Measurements from ENCODE around the gene KCTD7.
A peak's percentile ranks its signal among the peaks of the same experiment; 100 is the strongest.
"Not testable (repeated sequence)": the region's sequence is repeated elsewhere in the genome, so short reads cannot be mapped to it uniquely, and the experiment has no call there.

The KCTD7 gene

GRCh38 chr7:66615699-66616098 lies 13.0 kb upstream of the KCTD7 start:
- Histone ChIP-seq H3K27ac (ENCODE audit: low read depth, low read length, poor library complexity, severe bottlenecking) (no peak overlapping the region), H4K20me1 (ENCODE audit: insufficient read depth, low read length) (no peaks in the 10 kb centered on the region), H3K9me2 (ENCODE audit: low read depth, low read length) (no peaks in the 10 kb centered on the region), H3K27me3 (ENCODE audit: insufficient read depth, low read length) (no peaks in the 10 kb centered on the region), H3K4me1 (ENCODE audit: insufficient read depth, low read length, severe bottlenecking) (no peaks in the 10 kb centered on the region), H3K36me3 (ENCODE audit: insufficient read depth, low read length) (no peaks in the 10 kb centered on the region), H3K9me3 (ENCODE audit: low read length) (no peaks in the 10 kb centered on the region), H3K4me3 (ENCODE audit: low read depth, low read length, poor library complexity, severe bottlenecking) (no peak overlapping the region), H3K79me2 (ENCODE audit: insufficient read depth, low read length) (no peaks in the 10 kb centered on the region), H3F3A (ENCODE audit: insufficient read depth, low read length) (no peaks in the 10 kb centered on the region), H3K9ac (ENCODE audit: low read length) (no peak overlapping the region), H3K4me2 (ENCODE audit: low read length) (no peak overlapping the region), H2AFZ (ENCODE audit: low read length) (no peak overlapping the region)
- no peak for TF ChIP-seq EZH2 (IDR thresholded peaks at IDR 0.05; ENCODE audit: borderline replicate concordance, low read length)
- TF ChIP-seq, protein P1, sequence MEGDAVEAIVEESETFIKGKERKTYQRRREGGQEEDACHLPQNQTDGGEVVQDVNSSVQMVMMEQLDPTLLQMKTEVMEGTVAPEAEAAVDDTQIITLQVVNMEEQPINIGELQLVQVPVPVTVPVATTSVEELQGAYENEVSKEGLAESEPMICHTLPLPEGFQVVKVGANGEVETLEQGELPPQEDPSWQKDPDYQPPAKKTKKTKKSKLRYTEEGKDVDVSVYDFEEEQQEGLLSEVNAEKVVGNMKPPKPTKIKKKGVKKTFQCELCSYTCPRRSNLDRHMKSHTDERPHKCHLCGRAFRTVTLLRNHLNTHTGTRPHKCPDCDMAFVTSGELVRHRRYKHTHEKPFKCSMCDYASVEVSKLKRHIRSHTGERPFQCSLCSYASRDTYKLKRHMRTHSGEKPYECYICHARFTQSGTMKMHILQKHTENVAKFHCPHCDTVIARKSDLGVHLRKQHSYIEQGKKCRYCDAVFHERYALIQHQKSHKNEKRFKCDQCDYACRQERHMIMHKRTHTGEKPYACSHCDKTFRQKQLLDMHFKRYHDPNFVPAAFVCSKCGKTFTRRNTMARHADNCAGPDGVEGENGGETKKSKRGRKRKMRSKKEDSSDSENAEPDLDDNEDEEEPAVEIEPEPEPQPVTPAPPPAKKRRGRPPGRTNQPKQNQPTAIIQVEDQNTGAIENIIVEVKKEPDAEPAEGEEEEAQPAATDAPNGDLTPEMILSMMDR (IDR thresholded peaks at IDR 0.05; ENCODE audit: low read length), result no peak

- H4K20me1 ChIP-seq (ENCODE audit: insufficient read depth, low read length), result no peaks in the 10 kb centered on the region
- H3K9me3 ChIP-seq (ENCODE audit: low read length), result no peaks in the 10 kb centered on the region
- no peak overlapping the region for H2AFZ ChIP-seq (ENCODE audit: low read length)
- H3K9me2 ChIP-seq (ENCODE audit: low read depth, low read length), result no peaks in the 10 kb centered on the region
- H3K4me3 ChIP-seq (ENCODE audit: low read depth, low read length, poor library complexity, severe bottlenecking), result no peak overlapping the region
- H3K36me3 ChIP-seq (ENCODE audit: insufficient read depth, low read length), result no peaks in the 10 kb centered on the region
- TF ChIP-seq, protein P1 (IDR thresholded peaks at IDR 0.05; ENCODE audit: low read length), result no peak
- no peak for TF ChIP-seq EZH2 (IDR thresholded peaks at IDR 0.05; ENCODE audit: borderline replicate concordance, low read length)
- no peak overlapping the region for H3K27ac ChIP-seq (ENCODE audit: low read depth, low read length, poor library complexity, severe bottlenecking)
- H3K27me3 ChIP-seq (ENCODE audit: insufficient read depth, low read length), result no peaks in the 10 kb centered on the region
- no peak overlapping the region for H3K4me2 ChIP-seq (ENCODE audit: low read length)
- no peaks in the 10 kb centered on the region for H3K79me2 ChIP-seq (ENCODE audit: insufficient read depth, low read length)
- no peaks in the 10 kb centered on the region for H3F3A ChIP-seq (ENCODE audit: insufficient read depth, low read length)
- no peak overlapping the region for H3K9ac ChIP-seq (ENCODE audit: low read length)
- no peaks in the 10 kb centered on the region for H3K4me1 ChIP-seq (ENCODE audit: insufficient read depth, low read length, severe bottlenecking)
These were observed 11.4 kb upstream of the KCTD7 start for GRCh38 chr7:66617295-66617694.

DNA sequence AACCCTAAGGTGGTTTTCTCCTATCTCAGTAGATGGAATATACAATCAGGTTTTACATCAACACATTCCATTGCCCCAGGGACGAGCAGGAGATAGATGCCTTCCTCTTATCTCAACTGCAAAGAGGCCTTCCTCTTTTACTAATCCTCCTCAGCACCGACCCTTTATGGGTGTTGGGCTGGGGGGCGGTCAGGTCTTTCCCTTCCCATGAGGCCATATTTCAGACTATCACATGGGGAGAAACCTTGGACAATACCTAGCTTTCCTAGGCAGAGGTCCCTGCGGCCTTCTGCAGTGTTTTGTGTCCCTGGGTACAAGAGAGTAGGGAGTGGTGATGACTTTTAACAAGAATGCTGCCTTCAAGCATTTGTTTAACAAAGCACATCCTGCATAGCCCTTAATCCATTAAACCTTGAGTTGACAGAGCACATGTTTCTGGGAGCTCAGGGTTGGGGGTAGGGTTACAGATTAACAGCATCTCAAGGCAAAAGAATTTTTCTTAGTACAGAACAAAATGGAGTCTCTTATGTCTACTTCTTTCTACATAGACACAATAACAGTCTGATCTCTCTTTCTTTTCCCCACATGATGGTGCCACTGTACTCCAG lies 9.2 kb upstream of the KCTD7 start:
- not testable (repeated sequence) for H3K79me2 ChIP-seq (ENCODE audit: insufficient read depth, low read length); H3F3A ChIP-seq (ENCODE audit: insufficient read depth, low read length); H3K9ac ChIP-seq (ENCODE audit: low read length); H3K4me1 ChIP-seq (ENCODE audit: insufficient read depth, low read length, severe bottlenecking); H3K36me3 ChIP-seq (ENCODE audit: insufficient read depth, low read length); H4K20me1 ChIP-seq (ENCODE audit: insufficient read depth, low read length); H2AFZ ChIP-seq (ENCODE audit: low read length); H3K9me2 ChIP-seq (ENCODE audit: low read depth, low read length); H3K27me3 ChIP-seq (ENCODE audit: insufficient read depth, low read length); H3K9me3 ChIP-seq (ENCODE audit: low read length); H3K4me3 ChIP-seq (ENCODE audit: low read depth, low read length, poor library complexity, severe bottlenecking); H3K4me2 ChIP-seq (ENCODE audit: low read length); H3K27ac ChIP-seq (ENCODE audit: low read depth, low read length, poor library complexity, severe bottlenecking)

- H3K4me2 ChIP-seq (ENCODE audit: low read length), result no peak overlapping the region
- no peak overlapping the region for H2AFZ ChIP-seq (ENCODE audit: low read length)
- H3K27ac ChIP-seq (ENCODE audit: low read depth, low read length, poor library complexity, severe bottlenecking), result peak overlapping the region; percentile 22
- H3K9me2 ChIP-seq (ENCODE audit: low read depth, low read length), result no peaks in the 10 kb centered on the region
- no peaks in the 10 kb centered on the region for H3K79me2 ChIP-seq (ENCODE audit: insufficient read depth, low read length)
- no peak overlapping the region for H3K4me3 ChIP-seq (ENCODE audit: low read depth, low read length, poor library complexity, severe bottlenecking)
- peaks cover 7% of the 10 kb centered on the region; the same call in 1 of the 2 replicates for H3F3A ChIP-seq (ENCODE audit: insufficient read depth, low read length)
- peaks cover 33% of the 10 kb centered on the region for H3K4me1 ChIP-seq (ENCODE audit: insufficient read depth, low read length, severe bottlenecking)
- H3K27me3 ChIP-seq (ENCODE audit: insufficient read depth, low read length), result no peaks in the 10 kb centered on the region
- no peaks in the 10 kb centered on the region for H4K20me1 ChIP-seq (ENCODE audit: insufficient read depth, low read length)
- H3K9me3 ChIP-seq (ENCODE audit: low read length), result no peaks in the 10 kb centered on the region
- TF ChIP-seq, protein P1 (IDR thresholded peaks at IDR 0.05; ENCODE audit: low read length), result no peak
- TF ChIP-seq EZH2 (IDR thresholded peaks at IDR 0.05; ENCODE audit: borderline replicate concordance, low read length), result no peak
- no peaks in the 10 kb centered on the region for H3K36me3 ChIP-seq (ENCODE audit: insufficient read depth, low read length)
- no peak overlapping the region for H3K9ac ChIP-seq (ENCODE audit: low read length)
These were observed 2.2 kb upstream of the KCTD7 start for GRCh38 chr7:66626331-66626934.
